Heart left ventricle (tissue), 13 donors: ENCODE measurements around the gene CDH13.

Experiments used
- CTCF ChIP-seq, 12 donors: fragments of 200-600 bp; sonication (generic) in 4 of 12; IDR thresholded peaks; one replicate each; pipeline versions ENCODE4 v1.5.0 to v1.8.0; 2018 to 2022; ENCODE audit warnings: antibody characterized with exemption in 12 of 12, mild to moderate bottlenecking in 5 of 12
- POLR2A ChIP-seq, 2 donors: fragments of 450-650 bp; IDR thresholded peaks; one replicate each; pipeline ENCODE4 v1.6.1; 2017; ENCODE audit warnings: antibody characterized with exemption in 2 of 2, mild to moderate bottlenecking in 2 of 2, moderate library complexity in 2 of 2
- donor health status: ischemic (EF 13 %, LVEDD 7.1; RV severe dilation, severe dysfunction).
- donor health status: DM: no; HTN: yes; CAD: no.
- donor health status: DM: no; HTN: no; CAD: no.
- donor health status: ischemic (EF 25% LVEDD 6.9; RV normal size, moderate dysfunction).
- donor health status: ischemic (EF 25% LVEDD 5.7; RV mildly dilated, moderate dysfunction).
- donor health status: ischemic (EF 35%, LVEDD 5.7; RV mildly dilated, moderate dysfunction).
- donor health status: nonischemic (EF 11% LVEDD 7.7; RV severe dilation, severe dysfunction).
- donor health status: DM: yes; HTN: yes; CAD: no.
- donor health status: PGD.
- donor health status: ischemic (EF 29% LVEDD 5.4; RV normal size, mild dysfunction).
- donor health status: nonischemic (EF 23%, LVEDD 6.1; RV moderate dilation, normal function).

- no peak for TF ChIP-seq CTCF (IDR thresholded peaks at IDR 0.05)
- TF ChIP-seq POLR2A (IDR thresholded peaks at IDR 0.05): no peak
These were observed 269.1 kb downstream of the CDH13 start for GRCh38 chr16:82895843-82896242.
